HepG2 (cell line): ENCODE measurements around the gene GSG1. TPM values are rescaled to one million over a fixed set of nuclear protein-coding genes. Genes with fewer than 3 reads are reported as not detected.

Source experiments
- KIAA2018 ChIP-seq: sonication (generic); formaldehyde crosslinking; IDR thresholded peaks from 2 replicates; pipeline ENCODE4 v1.5.0; 2020; ENCODE audit warnings: mild to moderate bottlenecking, missing genetic modification reagents, borderline replicate concordance
- PRMT3 ChIP-seq: sonication (generic); formaldehyde crosslinking; IDR thresholded peaks from 2 replicates; pipeline ENCODE4 v1.8.1; 2022; ENCODE audit warnings: low read depth, mild to moderate bottlenecking, moderate library complexity, missing genetic modification reagents, borderline replicate concordance
- ZNF432 ChIP-seq: sonication (generic); formaldehyde crosslinking; IDR thresholded peaks from 2 replicates; pipeline ENCODE4 v1.5.0; 2020; ENCODE audit warnings: missing genetic modification reagents, mild to moderate bottlenecking, borderline replicate concordance
- ZNF850 ChIP-seq: sonication (generic); formaldehyde crosslinking; conservative IDR thresholded peaks from 2 replicates; pipeline ENCODE4 v1.9.0; 2021; ENCODE audit warnings: mild to moderate bottlenecking, missing genetic modification reagents
- polyA plus RNA-seq, 8 experiments: library from polyadenylated mRNA; depleted of rRNA in 3 of 8; stranded (reverse) in 7 of 8; unstranded in 1 of 8; fragments of >200 nt; fragmentation: Illumina TruSeq in 4 of 8; extraction: Trizol in 4 of 8; gene quantifications; 2 replicates each; pipeline versions ENCODE4 v1.2.1 to v1.2.3, GENCODE V29; 2011 to 2016; ENCODE audit warnings: low read depth in 4 of 8, missing spikeins in 1 of 8, mixed read lengths in 1 of 8; ENCODE audit not compliant: insufficient read depth in 1 of 8
- total RNA-seq, 5 experiments: library from RNA; depleted of rRNA; stranded (reverse); fragments of >200 nt; fragmentation: Illumina TruSeq; extraction: Trizol; gene quantifications; 2 replicates each; pipeline ENCODE4 v1.2.3, GENCODE V29; 2016; ENCODE audit warnings: low read depth in 1 of 5
- TF ChIP-seq, protein P1 (sequence below): sonication (generic); formaldehyde crosslinking; IDR thresholded peaks from 2 replicates; pipeline ENCODE4 v1.5.1; 2020; ENCODE audit warnings: missing genetic modification reagents, mild to moderate bottlenecking, borderline replicate concordance

The GSG1 gene
- total and polyA plus RNA-seq, 2 of the 13 experiments (the other 11 are each of a cell fraction or from before 2014, with no cell fraction given), result not detected

DNA sequence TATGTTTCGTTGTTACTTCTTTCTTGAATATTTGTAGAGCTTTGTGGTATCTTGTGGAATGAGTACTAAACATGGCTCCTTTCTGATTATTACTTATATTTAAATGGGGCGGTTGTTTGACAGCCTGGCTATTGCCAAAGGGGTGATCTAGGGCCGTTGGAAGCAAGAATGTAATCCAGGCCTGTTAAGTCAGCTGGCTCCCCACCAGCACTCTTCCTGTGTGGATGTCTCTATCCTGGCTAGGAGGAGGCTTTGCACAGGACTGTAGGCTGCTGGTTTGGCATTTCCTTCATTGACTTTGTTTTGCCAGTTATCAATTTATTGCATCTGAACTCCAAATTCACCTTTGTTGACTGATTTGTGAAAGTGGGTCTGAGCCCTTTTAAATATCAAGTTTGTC is 53.7 kb downstream of the GSG1 start (continued):
- TF ChIP-seq KIAA2018 (CRISPR knock-in tag) (no peak), PRMT3 (CRISPR knock-in tag) (no peak), ZNF432 (no peak), ZNF850 (no peak)
- TF ChIP-seq, protein P1, sequence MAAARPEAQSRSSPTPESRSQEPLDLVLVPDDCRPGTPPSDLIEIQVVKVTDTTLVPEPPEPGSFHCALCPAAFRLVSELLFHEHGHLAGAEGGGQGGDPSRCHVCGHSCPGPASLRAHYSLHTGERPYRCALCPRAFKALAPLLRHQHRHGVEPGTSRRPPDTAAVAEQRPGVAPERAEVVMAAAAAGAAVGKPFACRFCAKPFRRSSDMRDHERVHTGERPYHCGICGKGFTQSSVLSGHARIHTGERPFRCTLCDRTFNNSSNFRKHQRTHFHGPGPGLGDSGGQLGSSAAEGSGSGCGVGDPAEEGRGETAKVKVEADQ (CRISPR knock-in tag), result no peak
